HG03520 (cell line): Measurements from ENCODE around the gene MAST2.
A peak's percentile ranks its signal among the peaks of the same experiment; 100 is the strongest.

Experiments
- ATAC-seq: cut with Tn5 transposase; IDR thresholded peaks from one replicate; pipeline ENCODE4 v1.9.1; 2021; ENCODE audit warnings: mild to moderate bottlenecking, moderate library complexity; ENCODE audit not compliant: unreplicated experiment

MAST2 gene

DNA sequence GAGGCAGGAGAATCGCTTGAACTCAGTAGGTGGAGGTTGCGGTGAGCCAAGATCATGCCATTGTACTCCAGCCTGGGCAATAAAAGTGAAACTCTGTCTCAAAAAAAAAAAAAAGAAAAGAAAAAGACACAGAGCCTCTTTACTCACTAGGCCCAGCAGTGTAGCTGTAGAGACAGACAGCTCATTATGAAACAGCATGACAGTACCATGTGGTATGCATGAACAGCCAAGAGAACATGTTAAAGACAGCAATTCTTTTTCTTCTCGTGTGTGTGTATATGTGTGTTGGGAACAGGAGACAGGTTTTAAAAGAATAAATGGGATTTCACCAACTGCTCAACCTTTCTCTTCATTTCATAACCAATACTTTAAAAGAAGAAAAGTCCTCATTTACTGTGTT is 210.2 kb downstream of the MAST2 start:
- no peak for ATAC-seq

DNA sequence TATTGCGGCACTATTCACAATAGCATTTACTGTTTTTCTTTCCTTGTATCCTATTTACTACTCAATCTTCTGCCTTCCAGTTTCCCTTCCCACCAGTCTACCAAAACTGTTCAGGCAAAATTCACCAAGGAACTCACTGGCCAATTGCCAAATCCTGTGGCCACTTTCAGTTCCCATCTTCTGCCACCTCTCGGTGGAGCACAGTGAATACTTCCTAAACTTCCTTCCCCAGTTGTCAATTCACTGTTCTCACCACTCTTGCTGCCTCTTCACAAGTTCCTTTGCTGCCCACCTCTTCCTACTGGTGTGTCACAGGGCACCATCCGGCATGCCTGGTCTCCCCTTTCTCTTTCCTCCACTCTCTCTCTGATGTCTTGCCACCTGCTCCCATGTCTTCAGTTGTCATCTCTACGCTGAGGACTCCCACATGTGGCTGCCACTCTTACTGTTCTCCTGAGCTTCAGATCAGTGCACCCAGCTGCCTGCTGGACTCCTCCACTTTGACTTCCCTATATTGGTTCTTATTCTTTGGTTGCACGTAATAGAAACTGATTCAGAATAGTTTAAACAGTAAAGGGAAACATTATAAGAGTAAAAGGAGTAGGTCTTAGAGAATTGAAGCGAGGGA is 214.6 kb downstream of the MAST2 start:
- no peak for ATAC-seq

- no peak for ATAC-seq
These were observed 215.9 kb downstream of the MAST2 start for GRCh38 chr1:46019348-46019747.

DNA sequence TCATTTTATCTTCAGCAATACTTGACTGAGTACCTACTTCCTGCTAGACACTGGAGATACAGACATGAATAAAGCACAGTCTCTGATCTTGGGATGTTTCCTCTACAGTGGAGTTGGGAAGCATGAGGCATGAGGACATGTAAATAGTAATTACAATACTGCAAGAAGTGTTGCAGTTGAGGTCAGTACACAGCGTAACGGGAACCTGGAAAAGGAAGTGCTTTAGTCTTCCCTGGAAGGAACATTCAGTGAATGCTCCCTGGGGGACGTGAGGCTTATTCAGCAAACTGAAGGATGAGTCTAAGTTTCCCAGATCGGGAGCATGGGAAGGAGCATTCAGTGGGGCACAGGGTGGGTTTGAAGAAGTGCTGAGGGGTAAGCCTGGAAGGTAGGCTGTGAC is 216.6 kb downstream of the MAST2 start:
- ATAC-seq, result no peak

- ATAC-seq, result no peak
These were observed 217.9 kb downstream of the MAST2 start for GRCh38 chr1:46021046-46021996.

- ATAC-seq, result no peak
These were observed 223.1 kb downstream of the MAST2 start for GRCh38 chr1:46026531-46026930.

DNA sequence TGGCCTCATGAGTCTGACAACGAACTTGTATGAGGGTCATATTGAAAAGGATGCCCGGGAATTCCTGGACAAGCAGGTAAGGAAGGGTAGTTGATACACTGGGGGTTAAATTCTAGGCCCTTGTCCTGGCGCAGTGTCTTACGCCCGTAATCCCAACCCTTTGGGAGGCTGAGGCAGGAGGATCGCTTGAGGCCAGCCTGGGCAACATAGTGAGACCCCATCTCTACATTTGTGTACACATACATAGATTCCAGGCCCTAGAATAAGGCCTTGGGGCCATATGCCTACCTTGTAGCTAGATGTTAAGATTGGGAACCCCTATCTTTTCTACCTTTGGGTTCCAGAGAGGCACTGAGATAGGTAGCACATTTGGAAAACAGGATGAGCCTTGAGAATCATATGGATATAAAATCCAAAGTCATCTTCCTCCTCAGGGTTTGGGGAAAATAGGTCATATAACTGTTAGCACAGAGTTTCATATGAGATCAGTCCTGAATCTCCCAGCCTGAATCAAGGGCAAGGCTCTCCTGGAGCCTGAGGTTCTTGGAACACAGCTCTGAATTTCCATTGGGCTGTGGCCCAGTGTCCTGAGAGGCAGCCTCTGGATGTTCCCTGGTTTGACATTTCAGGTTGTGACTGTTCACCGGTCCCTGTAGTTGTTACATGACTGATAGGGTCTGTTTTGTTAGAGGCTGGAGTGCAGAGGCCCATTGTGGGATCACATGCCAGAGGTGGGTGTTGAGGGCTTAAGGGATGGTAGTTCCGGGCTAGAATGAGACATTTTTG is 224.6 kb downstream of the MAST2 start:
- ATAC-seq, result no peak

DNA sequence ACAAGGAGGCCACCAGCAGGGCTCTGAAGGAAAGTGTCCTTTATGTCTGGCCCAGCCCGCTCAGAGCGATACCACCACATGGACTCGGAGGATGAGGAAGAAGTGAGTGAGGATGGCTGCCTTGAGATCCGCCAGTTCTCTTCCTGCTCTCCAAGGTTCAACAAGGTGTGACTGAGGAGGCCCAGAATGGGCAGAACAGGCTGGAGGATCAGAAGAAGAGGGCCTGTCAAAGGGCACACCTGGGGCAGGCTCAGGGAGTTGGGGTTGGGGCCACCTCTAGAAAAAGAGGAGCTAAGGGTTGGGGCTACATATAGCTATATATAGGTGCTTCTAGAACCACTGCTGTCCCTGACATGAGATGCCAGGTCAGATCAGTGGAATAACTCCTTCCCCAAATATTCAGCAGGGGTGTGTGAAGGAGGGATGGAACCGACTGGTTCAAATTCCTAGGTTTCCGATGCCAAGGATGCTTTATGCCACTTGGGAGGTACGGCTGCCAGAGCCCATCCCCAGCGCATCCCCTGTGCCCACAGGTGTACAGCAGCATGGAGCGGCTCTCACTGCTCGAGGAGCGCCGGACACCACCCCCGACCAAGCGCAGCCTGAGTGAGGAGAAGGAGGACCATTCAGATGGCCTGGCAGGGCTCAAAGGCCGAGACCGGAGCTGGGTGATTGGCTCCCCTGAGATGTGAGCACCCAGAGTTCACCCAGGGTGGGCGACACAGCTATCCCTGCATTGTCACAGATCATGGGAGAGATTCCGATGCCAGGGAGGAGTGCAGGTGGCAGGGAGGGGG is 226.9 kb downstream of the MAST2 start:
- no peak for ATAC-seq

- no peak for ATAC-seq
These were observed 227.7 kb downstream of the MAST2 start for GRCh38 chr1:46030876-46031660.

DNA sequence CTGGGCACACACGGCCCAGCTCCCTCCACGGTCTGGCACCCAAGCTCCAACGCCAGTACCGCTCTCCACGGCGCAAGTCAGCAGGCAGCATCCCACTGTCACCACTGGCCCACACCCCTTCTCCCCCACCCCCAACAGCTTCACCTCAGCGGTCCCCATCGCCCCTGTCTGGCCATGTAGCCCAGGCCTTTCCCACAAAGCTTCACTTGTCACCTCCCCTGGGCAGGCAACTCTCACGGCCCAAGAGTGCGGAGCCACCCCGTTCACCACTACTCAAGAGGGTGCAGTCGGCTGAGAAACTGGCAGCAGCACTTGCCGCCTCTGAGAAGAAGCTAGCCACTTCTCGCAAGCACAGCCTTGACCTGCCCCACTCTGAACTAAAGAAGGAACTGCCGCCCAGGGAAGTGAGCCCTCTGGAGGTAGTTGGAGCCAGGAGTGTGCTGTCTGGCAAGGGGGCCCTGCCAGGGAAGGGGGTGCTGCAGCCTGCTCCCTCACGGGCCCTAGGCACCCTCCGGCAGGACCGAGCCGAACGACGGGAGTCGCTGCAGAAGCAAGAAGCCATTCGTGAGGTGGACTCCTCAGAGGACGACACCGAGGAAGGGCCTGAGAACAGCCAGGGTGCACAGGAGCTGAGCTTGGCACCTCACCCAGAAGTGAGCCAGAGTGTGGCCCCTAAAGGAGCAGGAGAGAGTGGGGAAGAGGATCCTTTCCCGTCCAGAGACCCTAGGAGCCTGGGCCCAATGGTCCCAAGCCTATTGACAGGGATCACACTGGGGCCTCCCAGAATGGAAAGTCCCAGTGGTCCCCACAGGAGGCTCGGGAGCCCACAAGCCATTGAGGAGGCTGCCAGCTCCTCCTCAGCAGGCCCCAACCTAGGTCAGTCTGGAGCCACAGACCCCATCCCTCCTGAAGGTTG is 231.4 kb downstream of the MAST2 start:
- ATAC-seq, result no peak

DNA sequence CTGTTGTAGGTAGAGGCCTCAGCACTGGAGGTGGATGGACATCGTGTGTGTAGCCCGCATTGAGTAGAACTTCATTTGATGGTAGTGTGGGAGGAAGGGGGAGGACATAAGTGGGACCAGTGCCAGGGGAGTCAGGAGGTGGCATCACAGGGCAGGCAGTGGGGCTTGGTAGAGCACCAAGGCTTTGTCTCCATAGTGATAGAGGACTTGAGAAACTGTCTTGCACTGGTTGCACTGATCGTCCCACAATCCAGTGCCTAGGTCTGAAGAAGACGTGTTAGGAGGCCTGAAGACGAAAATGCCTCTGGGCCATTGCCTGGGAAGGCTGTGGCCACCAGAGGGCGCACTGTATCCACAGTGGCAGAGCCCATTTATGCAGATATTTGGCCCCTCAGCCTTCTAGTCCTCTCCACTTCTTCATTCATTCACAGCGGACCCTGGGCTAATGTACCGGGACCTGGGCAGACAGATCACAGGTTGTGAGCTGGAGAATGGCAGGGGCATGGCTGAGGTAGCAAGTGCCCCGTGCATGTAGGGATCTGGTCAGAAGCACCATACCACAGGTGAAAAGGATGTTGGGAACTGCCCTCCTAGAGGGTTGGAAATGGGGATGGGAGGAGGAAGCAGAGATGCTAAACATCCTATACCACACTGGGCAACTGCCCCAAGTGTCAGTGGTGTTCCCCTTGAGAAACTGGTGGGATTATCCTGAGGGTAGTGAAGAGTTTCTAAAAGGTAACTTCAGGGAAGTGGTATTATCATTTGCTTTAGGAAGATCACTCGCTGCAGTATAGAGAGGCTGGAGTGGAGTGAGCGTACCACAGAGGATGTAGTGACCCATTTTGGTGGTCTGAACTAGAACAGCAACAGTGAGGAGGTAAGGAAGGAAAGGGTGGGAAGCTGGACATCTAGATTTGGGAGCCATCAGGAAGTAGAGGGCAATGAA is 233.8 kb downstream of the MAST2 start:
- no peak for ATAC-seq

- no peak for ATAC-seq
These were observed 236.2 kb downstream of the MAST2 start for GRCh38 chr1:46039571-46040052.

- ATAC-seq, result no peak
These were observed 238.1 kb downstream of the MAST2 start for GRCh38 chr1:46041551-46041950.

DNA sequence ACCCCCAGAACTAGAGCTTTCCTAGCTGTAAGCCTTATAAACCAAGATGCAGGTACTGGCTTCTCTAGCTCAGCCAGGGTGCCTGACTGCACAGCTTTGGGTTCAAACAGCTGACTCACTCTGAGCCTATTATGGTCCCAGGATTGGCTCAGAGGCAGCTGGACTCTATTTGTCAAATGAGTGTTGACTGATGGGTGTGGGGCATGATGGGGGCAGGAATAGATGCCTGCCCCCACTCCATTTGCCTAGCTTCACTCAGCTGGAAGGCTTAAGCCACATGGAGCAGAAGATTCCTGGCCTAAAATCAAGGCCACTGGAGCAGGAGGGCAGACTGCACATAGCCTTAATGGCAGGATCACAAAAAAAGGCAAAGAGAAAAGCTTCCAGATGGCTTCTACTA is 238.6 kb downstream of the MAST2 start:
- ATAC-seq, result no peak

DNA sequence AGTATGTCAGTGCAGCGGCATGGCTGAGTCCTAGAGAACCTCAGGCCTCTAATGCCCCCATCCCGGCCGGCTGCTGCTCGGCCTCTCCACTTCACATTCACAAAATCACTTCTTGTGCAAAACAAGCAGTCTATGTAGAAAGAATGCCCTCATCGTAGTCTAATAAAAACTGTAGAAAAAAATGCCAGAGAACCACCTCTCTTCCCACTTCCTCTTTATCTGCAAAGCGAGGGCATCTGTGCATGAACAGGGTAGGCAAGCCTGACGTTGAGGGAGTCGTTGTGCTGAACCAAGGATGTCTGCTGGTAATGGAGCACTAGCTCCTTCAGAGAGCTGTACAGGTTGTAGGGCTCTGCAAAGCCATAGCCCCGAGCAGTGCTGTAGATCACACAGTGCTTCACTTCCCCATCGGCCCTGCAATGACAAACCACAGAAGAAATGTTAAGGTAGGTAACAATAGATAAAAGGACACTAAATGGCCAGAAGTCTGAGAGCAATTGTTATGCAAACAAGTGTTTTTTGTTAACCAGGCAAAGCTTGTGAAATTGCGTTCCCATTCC is 240.1 kb downstream of the MAST2 start:
- ATAC-seq, result peak; percentile 67

- no peak for ATAC-seq
These were observed 240.7 kb downstream of the MAST2 start for GRCh38 chr1:46044116-46044515.

DNA sequence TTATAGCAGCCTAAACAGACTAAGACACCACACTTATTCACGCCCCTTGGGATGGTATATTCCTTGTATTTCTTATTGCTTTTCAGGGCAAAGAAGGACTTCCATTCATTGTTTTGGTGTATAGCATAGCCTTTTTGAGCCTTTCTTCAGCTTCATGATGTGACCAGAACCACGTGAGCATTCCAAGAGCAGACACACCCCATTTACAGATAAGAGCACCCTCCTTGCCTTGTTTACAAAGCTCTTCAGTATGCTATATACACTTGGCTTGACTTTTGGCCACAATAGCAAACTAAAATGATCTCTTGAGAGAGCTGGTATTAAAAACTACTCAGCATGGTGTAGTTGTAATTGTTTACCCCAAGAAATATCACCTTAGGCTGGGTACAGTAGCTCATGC is 250.3 kb downstream of the MAST2 start:
- no peak for ATAC-seq
